Adrenal gland (tissue), 5 donors: ENCODE measurements around the gene FBXL7.

ENCODE experiments used
- CTCF ChIP-seq, 6 experiments: fragments of 450-650 bp in 4 of 6; fragments of 200-600 bp in 2 of 6; sonication (generic) in 1 of 6; IDR thresholded peaks; 1 replicate in 5 of 6; 2 replicates in 1 of 6; pipeline versions ENCODE4 v1.5.1 to v1.8.0; 2016 to 2021; ENCODE audit warnings: antibody characterized with exemption in 6 of 6, mild to moderate bottlenecking in 2 of 6, moderate library complexity in 1 of 6
- POLR2A ChIP-seq, 2 donors: fragments of 450-650 bp; IDR thresholded peaks; one replicate each; pipeline ENCODE4 v1.6.1; 2017; ENCODE audit warnings: antibody characterized with exemption in 2 of 2, mild to moderate bottlenecking in 2 of 2, moderate library complexity in 1 of 2
- donor health status: DM: no; HTN: no; CAD: no.

DNA sequence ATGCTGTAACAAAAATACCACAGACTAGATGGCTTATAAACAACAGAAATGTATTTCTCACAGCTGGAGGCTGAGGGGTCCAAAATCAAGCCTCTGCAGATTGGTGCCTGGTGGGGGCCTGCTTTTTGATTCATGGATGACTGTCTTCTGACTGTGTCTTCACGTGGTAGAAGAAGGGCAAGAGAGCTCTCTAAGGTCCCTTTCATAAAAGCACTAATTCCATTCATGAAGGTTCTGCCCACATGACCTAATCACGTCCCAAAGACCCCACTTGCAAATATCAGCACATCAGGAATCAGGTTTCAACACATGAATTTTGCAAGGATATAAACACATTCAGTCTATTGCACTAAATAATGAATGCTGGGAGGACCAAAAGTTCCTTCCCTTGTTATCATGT lies 401.2 kb downstream of the FBXL7 start:
- TF ChIP-seq POLR2A (IDR thresholded peaks at IDR 0.05) (no peak), CTCF (IDR thresholded peaks at IDR 0.05) (no peak)
